Measurements from ENCODE around the gene RPS6KA2. TPM values are rescaled to one million over a fixed set of nuclear protein-coding genes. Genes with fewer than 3 reads are reported as not detected.
A peak's percentile ranks its signal among the peaks of the same experiment; 100 is the strongest.

RPS6KA2 gene
- total and polyA plus RNA-seq, 9 donors = 24.4 to 75.5 (median 48.1) TPM

DNA sequence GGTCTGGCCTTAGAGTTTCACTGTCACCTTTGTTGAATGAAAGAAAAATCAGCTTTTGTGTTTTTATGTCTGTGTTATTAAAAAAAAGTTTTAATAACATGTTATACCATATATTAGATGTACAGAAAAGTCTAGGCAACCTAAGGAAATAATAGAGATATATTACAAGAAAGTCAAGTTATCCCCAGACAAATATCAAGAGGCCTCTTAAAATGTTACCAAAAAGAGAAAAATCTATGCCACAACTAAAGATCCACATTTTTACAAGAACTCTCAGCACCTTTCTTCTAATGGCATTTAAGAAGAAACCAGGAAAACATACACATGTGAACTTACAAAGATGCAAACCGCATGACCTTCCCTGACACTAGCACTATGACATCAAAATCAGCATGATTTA, 67.4 kb downstream of the RPS6KA2 start:
- no peak overlapping the region for H3K27ac ChIP-seq

DNA sequence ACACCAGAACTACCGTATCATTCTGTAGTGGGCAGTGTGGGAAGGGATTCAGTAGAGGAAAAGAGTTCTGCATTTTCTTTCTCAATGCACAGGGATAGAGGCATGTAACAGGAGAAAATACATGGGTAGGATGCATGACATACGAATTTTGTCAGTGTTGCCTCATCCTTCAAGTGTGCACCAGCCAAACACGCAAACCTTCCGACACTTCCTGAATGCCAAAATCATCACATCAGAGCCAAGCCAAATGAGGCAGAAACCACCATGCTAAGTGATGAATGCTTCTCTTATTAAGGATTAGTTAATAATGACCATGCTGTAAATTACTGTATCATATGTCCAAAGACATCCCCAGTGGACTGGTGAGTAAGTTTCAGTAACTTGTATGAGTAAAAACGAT, 67.8 kb downstream of the RPS6KA2 start:
- Histone ChIP-seq H3K4me1 (ENCODE audit: insufficient read depth) (peaks cover 7% of the 10 kb centered on the region), H3K4me3 (no peak overlapping the region), H3K36me3 (no peaks in the 10 kb centered on the region), H3K27me3 (no peaks in the 10 kb centered on the region), H3K27ac (no peak overlapping the region), H3K9me3 (no peaks in the 10 kb centered on the region)
- WGBS, 3 donors = 92 to 96% (median 96%) methylated on average over 5 of the region's 5 CpGs
- no peak for TF ChIP-seq EP300 (IDR thresholded peaks at IDR 0.05)
- TF ChIP-seq, protein P1, sequence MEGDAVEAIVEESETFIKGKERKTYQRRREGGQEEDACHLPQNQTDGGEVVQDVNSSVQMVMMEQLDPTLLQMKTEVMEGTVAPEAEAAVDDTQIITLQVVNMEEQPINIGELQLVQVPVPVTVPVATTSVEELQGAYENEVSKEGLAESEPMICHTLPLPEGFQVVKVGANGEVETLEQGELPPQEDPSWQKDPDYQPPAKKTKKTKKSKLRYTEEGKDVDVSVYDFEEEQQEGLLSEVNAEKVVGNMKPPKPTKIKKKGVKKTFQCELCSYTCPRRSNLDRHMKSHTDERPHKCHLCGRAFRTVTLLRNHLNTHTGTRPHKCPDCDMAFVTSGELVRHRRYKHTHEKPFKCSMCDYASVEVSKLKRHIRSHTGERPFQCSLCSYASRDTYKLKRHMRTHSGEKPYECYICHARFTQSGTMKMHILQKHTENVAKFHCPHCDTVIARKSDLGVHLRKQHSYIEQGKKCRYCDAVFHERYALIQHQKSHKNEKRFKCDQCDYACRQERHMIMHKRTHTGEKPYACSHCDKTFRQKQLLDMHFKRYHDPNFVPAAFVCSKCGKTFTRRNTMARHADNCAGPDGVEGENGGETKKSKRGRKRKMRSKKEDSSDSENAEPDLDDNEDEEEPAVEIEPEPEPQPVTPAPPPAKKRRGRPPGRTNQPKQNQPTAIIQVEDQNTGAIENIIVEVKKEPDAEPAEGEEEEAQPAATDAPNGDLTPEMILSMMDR (IDR thresholded peaks at IDR 0.05) = no peak
- no peak for TF ChIP-seq POLR2A (IDR thresholded peaks at IDR 0.05)
- intact Hi-C loops (cut with DNase I) = no loop called here
- DNase-seq = no peak

More for the DNA sequence above, 67.4 kb downstream of the RPS6KA2 start:
- Histone ChIP-seq H3K4me3 (no peak overlapping the region), H3K9me3 (no peaks in the 10 kb centered on the region), H3K4me1 (ENCODE audit: insufficient read depth) (peaks cover 7% of the 10 kb centered on the region), H3K36me3 (no peaks in the 10 kb centered on the region), H3K27me3 (no peaks in the 10 kb centered on the region)
- 94 to 99% (median 97%) methylated on average over 1 of the region's 1 CpG for WGBS, 3 donors
- TF ChIP-seq, protein P1 (IDR thresholded peaks at IDR 0.05) = no peak
- no peak for TF ChIP-seq EP300 (IDR thresholded peaks at IDR 0.05)
- no peak for TF ChIP-seq POLR2A (IDR thresholded peaks at IDR 0.05)
- intact Hi-C loops (cut with DNase I) = no loop called here
- DNase-seq = no peak

DNA sequence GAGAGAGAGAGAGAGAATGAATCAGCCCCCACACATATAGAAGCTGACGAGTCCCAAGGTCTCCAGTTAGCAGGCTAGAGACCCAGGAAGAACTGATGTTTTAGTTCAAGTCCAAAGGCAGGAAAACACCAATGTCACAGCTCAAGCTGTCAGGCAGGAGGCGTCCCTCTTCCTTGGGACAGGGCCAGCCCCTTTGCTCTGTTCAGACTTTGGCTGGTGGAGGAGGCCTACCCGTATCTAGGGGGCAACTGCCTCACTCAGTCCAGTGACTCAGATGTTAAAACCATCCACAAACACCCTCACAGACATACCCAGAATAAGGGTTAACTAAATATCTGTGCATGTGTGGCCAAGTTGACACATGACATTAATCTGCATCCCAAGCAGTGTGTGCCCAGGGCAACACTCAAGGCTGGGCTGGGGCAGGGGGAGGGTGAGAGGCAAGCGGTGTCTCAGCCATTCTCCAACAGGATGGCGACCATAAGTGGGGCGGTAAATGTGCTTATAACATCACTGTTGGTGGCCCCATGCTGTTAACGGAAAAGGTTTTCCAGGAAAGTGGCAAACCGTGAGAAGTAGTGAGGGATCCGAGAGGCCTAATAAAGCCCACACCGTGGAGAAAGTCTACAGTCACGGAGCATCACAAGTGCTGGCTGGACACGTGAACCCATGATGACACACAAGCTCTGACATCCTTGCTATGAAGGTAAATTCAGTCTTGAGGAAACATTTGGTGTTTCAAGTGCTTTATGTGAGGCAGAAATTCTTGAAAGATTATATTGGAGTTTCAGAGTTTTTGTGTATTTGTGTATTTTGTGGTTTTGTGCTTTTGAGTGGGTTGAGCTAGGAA, 68.7 kb downstream of the RPS6KA2 start:
- DNase-seq = no peak
- peaks cover 7% of the 10 kb centered on the region for H3K4me1 ChIP-seq (ENCODE audit: insufficient read depth)
- WGBS, 3 donors = 95 to 98% (median 96%) methylated on average over 12 of the region's 12 CpGs
- no peak overlapping the region for H3K4me3 ChIP-seq
- intact Hi-C loops (cut with DNase I) = no loop called here
- no peaks in the 10 kb centered on the region for H3K27me3 ChIP-seq
- H3K27ac ChIP-seq = no peak overlapping the region
- TF ChIP-seq, protein P1 (IDR thresholded peaks at IDR 0.05) = no peak
- TF ChIP-seq EP300 (IDR thresholded peaks at IDR 0.05) (no peak), POLR2A (IDR thresholded peaks at IDR 0.05) (no peak)
- H3K36me3 ChIP-seq = no peaks in the 10 kb centered on the region
- H3K9me3 ChIP-seq = no peaks in the 10 kb centered on the region

DNA sequence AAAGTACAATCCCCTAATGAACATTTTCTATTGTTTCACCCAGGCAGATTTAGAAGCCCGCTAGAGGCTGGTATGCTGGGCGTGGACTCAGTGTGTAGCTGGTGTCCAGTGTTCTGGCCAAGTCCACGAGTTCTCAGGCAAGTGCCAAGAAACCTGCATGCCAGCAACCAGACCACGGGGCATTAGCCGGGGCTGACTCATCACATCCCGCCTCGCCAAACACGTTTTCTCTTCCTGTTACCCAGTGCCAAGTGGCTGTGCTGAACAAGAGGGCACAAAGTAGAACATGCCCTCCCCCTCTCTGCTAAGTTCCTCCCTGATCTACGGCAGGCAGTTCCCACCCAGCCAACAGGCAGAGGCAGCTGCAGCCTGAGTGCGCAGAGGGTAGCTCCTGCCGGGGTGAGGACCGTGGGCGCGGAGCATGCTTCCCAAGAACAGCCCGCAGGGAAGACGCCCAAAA, 70.2 kb downstream of the RPS6KA2 start:
- no peaks in the 10 kb centered on the region for H3K36me3 ChIP-seq
- no peaks in the 10 kb centered on the region for H3K27me3 ChIP-seq
- H3K4me3 ChIP-seq = no peak overlapping the region
- 65 to 76% (median 67%) methylated on average over 16 of the region's 16 CpGs for WGBS, 3 donors
- no peak overlapping the region for H3K27ac ChIP-seq
- intact Hi-C loops (cut with DNase I) = no loop called here
- no peak for TF ChIP-seq POLR2A (IDR thresholded peaks at IDR 0.05)
- TF ChIP-seq, protein P1 (IDR thresholded peaks at IDR 0.05) = no peak
- no peak for TF ChIP-seq EP300 (IDR thresholded peaks at IDR 0.05)
- no peaks in the 10 kb centered on the region for H3K9me3 ChIP-seq
- peak; percentile 25 to 67 (median 57) for DNase-seq
- peaks cover 7% of the 10 kb centered on the region for H3K4me1 ChIP-seq (ENCODE audit: insufficient read depth)
